ENCODE results near the gene ARPP21. TPM values are rescaled to one million over a fixed set of nuclear protein-coding genes. Genes with fewer than 3 reads are reported as not detected.
"Not testable (repeated sequence)": the region's sequence is repeated elsewhere in the genome, so short reads cannot be mapped to it uniquely, and the experiment has no call there.

The ARPP21 gene
- total RNA-seq, 1 experiment from 2014 or later, result not detected

DNA sequence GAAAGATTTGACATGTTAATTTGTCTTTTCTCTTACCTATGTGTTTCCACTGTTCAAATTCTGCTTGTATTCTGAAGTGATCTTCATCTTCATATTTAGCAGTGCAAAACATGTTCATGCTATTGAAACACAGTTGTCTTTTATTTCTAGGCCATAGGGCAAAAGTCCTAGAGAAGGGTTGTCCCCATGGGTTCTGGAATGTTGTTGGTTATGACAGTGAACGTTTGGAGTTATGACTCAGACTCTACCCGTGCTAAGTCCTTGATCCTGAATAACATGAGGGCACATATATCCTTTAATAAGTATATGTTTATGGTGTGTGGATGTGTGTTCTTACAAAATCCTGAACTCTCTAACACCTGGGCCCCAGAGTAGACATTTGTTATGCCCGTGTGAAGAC lies 23.0 kb upstream of the ARPP21 start:
- ATAC-seq, result no peak; the same call in 1 of the 2 replicates

DNA sequence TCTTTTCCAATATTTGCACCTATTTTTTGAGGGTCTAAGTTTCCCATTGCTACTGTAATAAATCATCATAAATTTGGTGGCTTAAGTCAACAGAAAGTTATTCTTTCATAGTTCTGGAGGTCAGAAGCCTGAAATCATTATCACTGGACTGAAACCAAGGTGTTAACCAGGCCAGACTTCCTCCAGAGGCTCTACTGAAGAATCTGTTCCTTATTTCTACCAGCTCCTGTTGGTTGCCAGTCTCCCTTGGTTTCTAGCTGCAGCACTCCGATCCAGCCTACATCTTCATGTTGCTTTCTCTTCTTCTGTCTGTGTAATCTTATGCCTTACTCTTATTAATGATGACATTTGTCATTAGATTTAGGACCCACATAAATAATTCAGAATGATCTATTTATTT lies 22.0 kb upstream of the ARPP21 start:
- Histone ChIP-seq H3K9ac (ENCODE audit: low read length) (no peak overlapping the region), H4K20me1 (ENCODE audit: low read length) (no peaks in the 10 kb centered on the region), H3K27me3 (ENCODE audit: low read length) (no peaks in the 10 kb centered on the region), H3K9me2 (replicated peaks; ENCODE audit: low read length) (no peaks in the 10 kb centered on the region), H2AFZ (ENCODE audit: low read length) (no peak overlapping the region), H3K79me2 (ENCODE audit: low read length) (no peaks in the 10 kb centered on the region), H3K4me1 (ENCODE audit: insufficient read depth, low read length) (no peaks in the 10 kb centered on the region), H3K4me3 (ENCODE audit: low read length) (no peak overlapping the region), H3F3A (ENCODE audit: low read length, unreplicated experiment) (no peaks in the 10 kb centered on the region), H3K36me3 (ENCODE audit: low read depth, low read length) (no peaks in the 10 kb centered on the region), H3K4me2 (ENCODE audit: low read length) (no peak overlapping the region), H3K27ac (ENCODE audit: low read length) (no peak overlapping the region), H3K9me3 (ENCODE audit: low read length) (no peaks in the 10 kb centered on the region; the same call in 1 of the 2 replicates)
- CTCF ChIA-PET, result no interaction called here
- BruUV-seq (replicated peaks), result no TSS peak
- no peak for DNase-seq
- TF ChIP-seq EZH2 (IDR thresholded peaks at IDR 0.05; ENCODE audit: low read length, unreplicated experiment), result no peak
- TF ChIP-seq EZH2phosphoT487 (IDR thresholded peaks at IDR 0.05; ENCODE audit: borderline replicate concordance, low read length), result no peak
- TF ChIP-seq CTCF (conservative IDR thresholded peaks at IDR 0.05; ENCODE audit: low read depth, low read length), result no peak
- POLR2A ChIA-PET (ENCODE audit: unreplicated experiment), result no interaction called here
- ATAC-seq, result no peak
- intact Hi-C loops (cut with micrococcal nuclease), result no loop called here

More for the DNA sequence above, 23.0 kb upstream of the ARPP21 start:
- no peak overlapping the region for H3K4me3 ChIP-seq (ENCODE audit: low read length)
- no peaks in the 10 kb centered on the region; the same call in 1 of the 2 replicates for H3K9me3 ChIP-seq (ENCODE audit: low read length)
- intact Hi-C loops (cut with micrococcal nuclease), result no loop called here
- no peak overlapping the region for H3K4me2 ChIP-seq (ENCODE audit: low read length)
- no peak overlapping the region for H3K27ac ChIP-seq (ENCODE audit: low read length)
- no peaks in the 10 kb centered on the region for H3F3A ChIP-seq (ENCODE audit: low read length, unreplicated experiment)
- ChIA-PET CTCF (no interaction called here), POLR2A (ENCODE audit: unreplicated experiment) (no interaction called here)
- TF ChIP-seq EZH2phosphoT487 (IDR thresholded peaks at IDR 0.05; ENCODE audit: borderline replicate concordance, low read length) (no peak), CTCF (conservative IDR thresholded peaks at IDR 0.05; ENCODE audit: low read depth, low read length) (no peak), EZH2 (IDR thresholded peaks at IDR 0.05; ENCODE audit: low read length, unreplicated experiment) (no peak)
- no peaks in the 10 kb centered on the region for H3K9me2 ChIP-seq (replicated peaks; ENCODE audit: low read length)
- no TSS peak for BruUV-seq (replicated peaks)
- no peak overlapping the region for H3K9ac ChIP-seq (ENCODE audit: low read length)
- no peaks in the 10 kb centered on the region for H3K27me3 ChIP-seq (ENCODE audit: low read length)
- H3K4me1 ChIP-seq (ENCODE audit: insufficient read depth, low read length), result no peaks in the 10 kb centered on the region
- no peak for DNase-seq
- H3K36me3 ChIP-seq (ENCODE audit: low read depth, low read length), result no peaks in the 10 kb centered on the region
- H2AFZ ChIP-seq (ENCODE audit: low read length), result no peak overlapping the region
- no peaks in the 10 kb centered on the region for H3K79me2 ChIP-seq (ENCODE audit: low read length)
- no peaks in the 10 kb centered on the region for H4K20me1 ChIP-seq (ENCODE audit: low read length)

DNA sequence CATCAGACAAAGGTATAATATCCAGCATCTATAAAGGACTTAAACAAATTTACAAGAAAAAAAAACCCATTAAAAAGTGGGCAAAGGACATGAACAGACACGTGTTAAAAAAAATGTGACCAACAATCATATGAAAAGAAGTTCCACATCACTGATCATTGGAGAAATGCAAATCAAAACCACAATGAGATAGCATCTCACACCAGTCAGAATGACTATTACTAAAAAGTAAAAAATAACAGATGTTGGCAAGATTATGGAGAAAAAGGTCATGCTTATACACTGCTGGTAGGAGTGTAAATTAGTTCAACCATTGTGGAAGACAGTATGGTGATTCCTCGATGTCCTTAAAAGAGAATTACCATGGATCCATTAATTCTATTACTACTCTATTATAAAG lies 19.1 kb upstream of the ARPP21 start:
- H3K4me1 ChIP-seq (ENCODE audit: insufficient read depth, low read length); H2AFZ ChIP-seq (ENCODE audit: low read length); CTCF ChIA-PET; H3K79me2 ChIP-seq (ENCODE audit: low read length); H3K9ac ChIP-seq (ENCODE audit: low read length); H3K27ac ChIP-seq (ENCODE audit: low read length); intact Hi-C loops (cut with micrococcal nuclease); H4K20me1 ChIP-seq (ENCODE audit: low read length); H3K4me3 ChIP-seq (ENCODE audit: low read length); POLR2A ChIA-PET (ENCODE audit: unreplicated experiment); H3K27me3 ChIP-seq (ENCODE audit: low read length); ATAC-seq; H3K4me2 ChIP-seq (ENCODE audit: low read length); H3K9me3 ChIP-seq (ENCODE audit: low read length); H3K36me3 ChIP-seq (ENCODE audit: low read depth, low read length); H3K9me2 ChIP-seq (replicated peaks; ENCODE audit: low read length); BruUV-seq (replicated peaks); H3F3A ChIP-seq (ENCODE audit: low read length, unreplicated experiment); DNase-seq: not testable (repeated sequence)
